GM18520 (cell line): Measurements from ENCODE around the gene SLIT1.

Source experiments
- ATAC-seq: cut with Tn5 transposase; IDR thresholded peaks from one replicate; pipeline ENCODE4 v1.9.1; 2021; ENCODE audit not compliant: unreplicated experiment

The SLIT1 gene

GRCh38 chr10:97140902-97141745, 44.6 kb downstream of the SLIT1 start:
- ATAC-seq = no peak

- no peak for ATAC-seq
Observed at GRCh38 chr10:97140049-97140846, 45.5 kb downstream of the SLIT1 start.

- no peak for ATAC-seq
Observed at GRCh38 chr10:97139651-97140048, 46.1 kb downstream of the SLIT1 start.

- no peak for ATAC-seq
Observed at GRCh38 chr10:97138846-97139245, 46.9 kb downstream of the SLIT1 start.

- no peak for ATAC-seq
Observed at GRCh38 chr10:97138174-97138573, 47.6 kb downstream of the SLIT1 start.

GRCh38 chr10:97136756-97137155, 49.0 kb downstream of the SLIT1 start:
- ATAC-seq = no peak

- no peak for ATAC-seq
Observed at GRCh38 chr10:97135464-97135863, 50.3 kb downstream of the SLIT1 start.

GRCh38 chr10:97134983-97135382, 50.8 kb downstream of the SLIT1 start:
- no peak for ATAC-seq

- ATAC-seq = no peak
Observed at GRCh38 chr10:97134110-97134509, 51.6 kb downstream of the SLIT1 start.

GRCh38 chr10:97132273-97132672, 53.5 kb downstream of the SLIT1 start:
- no peak for ATAC-seq

GRCh38 chr10:97131666-97132065, 54.1 kb downstream of the SLIT1 start:
- no peak for ATAC-seq

GRCh38 chr10:97131181-97131628, 54.6 kb downstream of the SLIT1 start:
- no peak for ATAC-seq

GRCh38 chr10:97129666-97130065, 56.1 kb downstream of the SLIT1 start:
- no peak for ATAC-seq

GRCh38 chr10:97128516-97129154, 57.1 kb downstream of the SLIT1 start:
- no peak for ATAC-seq

- no peak for ATAC-seq
Observed at GRCh38 chr10:97128039-97128492, 57.7 kb downstream of the SLIT1 start.

- ATAC-seq = no peak
Observed at GRCh38 chr10:97127509-97127908, 58.2 kb downstream of the SLIT1 start.

GRCh38 chr10:97124211-97124610, 61.5 kb downstream of the SLIT1 start:
- no peak for ATAC-seq

- ATAC-seq = no peak
Observed at GRCh38 chr10:97123765-97124164, 62.0 kb downstream of the SLIT1 start.

- no peak for ATAC-seq
Observed at GRCh38 chr10:97121041-97121440, 64.7 kb downstream of the SLIT1 start.

GRCh38 chr10:97120370-97120769, 65.4 kb downstream of the SLIT1 start:
- no peak for ATAC-seq

GRCh38 chr10:97119058-97119745, 66.6 kb downstream of the SLIT1 start:
- no peak for ATAC-seq
